Progenitor cell of endocrine pancreas (in vitro differentiated cells): ENCODE measurements around the gene FRMD4A. TPM values are rescaled to one million over a fixed set of nuclear protein-coding genes. Genes with fewer than 3 reads are reported as not detected.
A peak's percentile ranks its signal among the peaks of the same experiment; 100 is the strongest.

Source experiments
- DNase-seq: peaks from one replicate; pipeline ENCODE4 v3.0.0; 2021; ENCODE audit warnings: low spot score; ENCODE audit not compliant: unreplicated experiment
- H3K27ac Mint-ChIP-seq: 2 replicates; pipeline ENCODE4 v1.8.0; 2021; ENCODE audit warnings: mild to moderate bottlenecking, moderate library complexity, mixed read lengths
- H3K27me3 Mint-ChIP-seq: 2 replicates; pipeline ENCODE4 v1.8.0; 2021; ENCODE audit warnings: mixed read lengths
- H3K36me3 Mint-ChIP-seq: 2 replicates; pipeline ENCODE4 v1.8.0; 2022; ENCODE audit warnings: mixed read lengths; ENCODE audit not compliant: insufficient read depth
- H3K4me1 Mint-ChIP-seq: 2 replicates; pipeline ENCODE4 v1.8.0; 2021; ENCODE audit warnings: low read depth, mixed read lengths
- H3K4me3 Mint-ChIP-seq: 2 replicates; pipeline ENCODE4 v1.8.0; 2021; ENCODE audit warnings: low read depth, mild to moderate bottlenecking, moderate library complexity, mixed read lengths
- H3K9me3 Mint-ChIP-seq: 2 replicates; pipeline ENCODE4 v1.8.0; 2021; ENCODE audit warnings: low read depth, mixed read lengths
- total RNA-seq: library from RNA; stranded (reverse); gene quantifications from 2 replicates; pipeline ENCODE4 v1.2.1, GENCODE V29; 2021
- TF ChIP-seq, protein P1 (sequence below): fragments of 200-600 bp; sonication (generic); IDR thresholded peaks from one replicate; pipeline ENCODE4 v1.5.0; 2021; ENCODE audit warnings: antibody characterized with exemption, mild to moderate bottlenecking; ENCODE audit not compliant: unreplicated experiment

FRMD4A gene
- total RNA-seq, 1 donor from 2014 or later = 42.2 TPM

DNA sequence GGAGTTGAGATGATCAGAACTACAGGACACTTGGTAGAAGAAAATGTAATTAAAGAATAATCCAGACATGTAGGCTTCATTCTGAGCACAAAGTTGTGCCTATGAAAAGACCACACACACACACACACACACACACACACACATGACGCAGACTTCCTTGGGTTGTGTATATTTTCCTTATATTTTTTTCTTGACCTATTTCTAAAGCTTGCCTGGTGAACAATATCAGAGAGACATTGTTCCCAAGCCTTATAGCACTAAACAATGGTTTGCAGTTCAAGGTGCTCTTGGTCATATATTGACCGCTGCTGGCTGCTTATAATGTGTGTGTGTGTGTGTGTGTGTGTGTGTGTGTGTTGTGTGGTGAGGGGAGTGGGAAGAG, 541.3 kb downstream of the FRMD4A start:
- H3K4me1 Mint-ChIP-seq = peaks cover 7% of the 10 kb centered on the region
- H3K36me3 Mint-ChIP-seq = peaks cover 2% of the 10 kb centered on the region
- no peaks in the 10 kb centered on the region for H3K27me3 Mint-ChIP-seq
- TF ChIP-seq, protein P1, sequence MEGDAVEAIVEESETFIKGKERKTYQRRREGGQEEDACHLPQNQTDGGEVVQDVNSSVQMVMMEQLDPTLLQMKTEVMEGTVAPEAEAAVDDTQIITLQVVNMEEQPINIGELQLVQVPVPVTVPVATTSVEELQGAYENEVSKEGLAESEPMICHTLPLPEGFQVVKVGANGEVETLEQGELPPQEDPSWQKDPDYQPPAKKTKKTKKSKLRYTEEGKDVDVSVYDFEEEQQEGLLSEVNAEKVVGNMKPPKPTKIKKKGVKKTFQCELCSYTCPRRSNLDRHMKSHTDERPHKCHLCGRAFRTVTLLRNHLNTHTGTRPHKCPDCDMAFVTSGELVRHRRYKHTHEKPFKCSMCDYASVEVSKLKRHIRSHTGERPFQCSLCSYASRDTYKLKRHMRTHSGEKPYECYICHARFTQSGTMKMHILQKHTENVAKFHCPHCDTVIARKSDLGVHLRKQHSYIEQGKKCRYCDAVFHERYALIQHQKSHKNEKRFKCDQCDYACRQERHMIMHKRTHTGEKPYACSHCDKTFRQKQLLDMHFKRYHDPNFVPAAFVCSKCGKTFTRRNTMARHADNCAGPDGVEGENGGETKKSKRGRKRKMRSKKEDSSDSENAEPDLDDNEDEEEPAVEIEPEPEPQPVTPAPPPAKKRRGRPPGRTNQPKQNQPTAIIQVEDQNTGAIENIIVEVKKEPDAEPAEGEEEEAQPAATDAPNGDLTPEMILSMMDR = no peak
- DNase-seq = no peak
- no peak overlapping the region for H3K4me3 Mint-ChIP-seq
- no peak overlapping the region for H3K27ac Mint-ChIP-seq
- no peaks in the 10 kb centered on the region for H3K9me3 Mint-ChIP-seq

DNA sequence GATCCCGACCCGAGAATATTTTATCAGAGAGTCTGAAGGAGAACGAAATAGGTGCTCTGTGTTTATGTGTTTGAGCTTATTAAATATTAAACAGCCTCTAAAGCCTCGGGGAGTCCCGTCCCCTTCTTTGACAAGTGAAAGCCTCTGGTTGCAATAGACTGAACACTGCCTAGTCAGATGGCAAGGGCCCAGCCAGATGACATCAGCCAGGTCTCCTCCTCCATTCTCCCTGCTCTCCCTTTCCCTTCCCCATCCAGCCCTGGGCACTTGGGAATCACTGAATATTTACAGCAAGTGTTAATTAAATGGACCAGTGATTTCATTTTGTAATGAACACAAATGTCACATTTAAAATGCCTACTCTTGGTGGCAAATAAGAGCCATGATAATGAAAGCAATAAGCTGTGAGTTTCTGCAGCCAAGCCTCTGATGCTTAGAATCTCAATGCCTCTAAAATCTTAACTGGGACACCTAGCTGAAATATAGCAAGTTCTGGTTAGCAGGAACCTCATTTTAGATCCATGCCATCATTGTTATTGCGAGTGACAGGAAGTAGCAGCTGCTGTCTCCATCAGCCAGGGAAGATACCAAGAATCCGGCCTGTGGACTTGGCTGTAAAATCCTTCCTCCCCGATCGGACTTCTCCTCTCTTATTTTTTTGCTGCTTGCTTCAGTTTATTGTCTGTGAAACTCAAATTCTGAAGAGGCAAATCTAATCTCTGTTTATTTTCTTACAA, 541.8 kb downstream of the FRMD4A start:
- H3K27me3 Mint-ChIP-seq = no peaks in the 10 kb centered on the region
- no peaks in the 10 kb centered on the region for H3K9me3 Mint-ChIP-seq
- TF ChIP-seq, protein P1 = no peak
- no peak overlapping the region for H3K27ac Mint-ChIP-seq
- H3K4me3 Mint-ChIP-seq = no peak overlapping the region
- H3K36me3 Mint-ChIP-seq = peaks cover 2% of the 10 kb centered on the region
- DNase-seq = no peak
- H3K4me1 Mint-ChIP-seq = peaks cover 7% of the 10 kb centered on the region

DNA sequence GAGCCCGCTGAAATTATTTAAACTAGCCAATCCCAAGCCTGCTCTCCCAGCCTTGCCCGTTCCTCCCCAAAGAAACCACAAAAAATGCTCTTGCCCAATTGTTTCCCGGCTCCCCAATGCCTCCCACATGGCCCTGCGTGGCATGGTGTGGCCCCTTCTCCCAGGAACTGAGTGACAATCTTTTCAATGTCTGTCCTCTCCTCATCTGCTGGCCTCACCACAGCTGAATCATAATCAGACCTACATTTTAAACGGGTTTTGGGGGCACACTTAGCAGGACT, 542.5 kb downstream of the FRMD4A start:
- peaks cover 7% of the 10 kb centered on the region for H3K4me1 Mint-ChIP-seq
- H3K4me3 Mint-ChIP-seq = no peak overlapping the region
- H3K36me3 Mint-ChIP-seq = no peaks in the 10 kb centered on the region
- TF ChIP-seq, protein P1 = no peak
- no peaks in the 10 kb centered on the region for H3K27me3 Mint-ChIP-seq
- no peaks in the 10 kb centered on the region for H3K9me3 Mint-ChIP-seq
- peak overlapping the region; percentile 86 for H3K27ac Mint-ChIP-seq
- DNase-seq = no peak

DNA sequence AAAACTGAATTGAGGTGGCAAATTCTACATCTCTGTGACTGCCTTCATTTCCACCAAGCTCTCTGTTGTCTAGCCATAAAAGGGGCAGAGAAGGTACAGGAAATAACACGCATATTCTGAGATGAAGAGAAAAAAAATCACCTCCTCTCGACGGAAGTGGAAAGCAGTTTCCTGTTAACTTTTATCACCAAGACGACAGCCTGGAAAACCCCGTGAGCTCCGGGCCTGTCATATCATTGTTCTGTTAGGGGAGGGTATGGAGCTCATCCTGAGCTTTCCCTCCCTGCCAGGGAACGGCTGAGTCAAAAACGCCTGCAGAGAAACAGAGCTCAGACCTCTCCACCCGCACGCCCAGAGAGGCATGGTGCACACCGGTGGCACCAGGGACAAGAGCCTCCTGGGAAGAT, 543.7 kb downstream of the FRMD4A start:
- H3K36me3 Mint-ChIP-seq = no peaks in the 10 kb centered on the region
- no peak overlapping the region for H3K27ac Mint-ChIP-seq
- H3K4me3 Mint-ChIP-seq = no peak overlapping the region

DNA sequence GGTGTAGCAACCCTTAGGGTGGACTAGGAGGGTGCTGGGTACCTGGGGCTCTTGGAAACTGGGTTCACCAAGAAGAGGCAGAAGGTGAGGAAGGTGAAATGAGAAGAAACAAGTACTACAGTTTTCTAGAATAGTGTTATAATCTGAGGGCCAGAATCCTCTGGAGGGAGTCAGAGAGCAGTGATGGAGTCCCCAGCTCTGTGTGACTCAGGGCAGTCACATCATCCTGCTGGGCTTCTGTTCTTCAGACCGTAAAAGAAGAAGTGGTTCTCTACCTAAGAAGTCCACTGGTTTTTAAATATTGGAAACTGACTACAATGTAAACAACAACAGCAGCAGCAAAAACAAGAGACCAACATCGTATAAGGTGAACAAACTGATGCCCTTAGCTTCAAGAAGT, 546.7 kb downstream of the FRMD4A start:
- DNase-seq = no peak
- no peak overlapping the region for H3K4me3 Mint-ChIP-seq
- H3K36me3 Mint-ChIP-seq = peaks cover 1% of the 10 kb centered on the region
- no peaks in the 10 kb centered on the region for H3K9me3 Mint-ChIP-seq
- TF ChIP-seq, protein P1 = peak; percentile 46
- peaks cover 7% of the 10 kb centered on the region for H3K4me1 Mint-ChIP-seq
- no peaks in the 10 kb centered on the region for H3K27me3 Mint-ChIP-seq
- no peak overlapping the region for H3K27ac Mint-ChIP-seq

More for the DNA sequence above, 543.7 kb downstream of the FRMD4A start:
- no peaks in the 10 kb centered on the region for H3K27me3 Mint-ChIP-seq
- no peaks in the 10 kb centered on the region for H3K9me3 Mint-ChIP-seq
- TF ChIP-seq, protein P1 = no peak
- peaks cover 7% of the 10 kb centered on the region for H3K4me1 Mint-ChIP-seq
- DNase-seq = no peak
